Measurements from ENCODE around the gene ZFYVE28.

ZFYVE28 gene

GRCh38 chr4:2306773-2307410 is 111.6 kb downstream of the ZFYVE28 start:
- TF ChIP-seq CTCF (IDR thresholded peaks at IDR 0.05; ENCODE audit: low read length, missing control alignments), result no peak
- no peak for DNase-seq (ENCODE audit: low read depth)
- H3K4me3 ChIP-seq (replicated peaks; ENCODE audit: low read depth, low read length), result no peak overlapping the region

GRCh38 chr4:2305766-2306501 is 112.5 kb downstream of the ZFYVE28 start:
- H3K4me3 ChIP-seq (replicated peaks; ENCODE audit: low read depth, low read length), result no peak overlapping the region
- DNase-seq (ENCODE audit: low read depth), result no peak
- TF ChIP-seq CTCF (IDR thresholded peaks at IDR 0.05; ENCODE audit: low read length, missing control alignments), result no peak

- DNase-seq (ENCODE audit: low read depth), result no peak
- no peak for TF ChIP-seq CTCF (IDR thresholded peaks at IDR 0.05; ENCODE audit: low read length, missing control alignments)
- H3K4me3 ChIP-seq (replicated peaks; ENCODE audit: low read depth, low read length), result no peak overlapping the region
These were observed 113.4 kb downstream of the ZFYVE28 start for GRCh38 chr4:2304877-2305561.

GRCh38 chr4:2304321-2304876 is 114.0 kb downstream of the ZFYVE28 start:
- no peak overlapping the region for H3K4me3 ChIP-seq (replicated peaks; ENCODE audit: low read depth, low read length)
- no peak for TF ChIP-seq CTCF (IDR thresholded peaks at IDR 0.05; ENCODE audit: low read length, missing control alignments)
- no peak for DNase-seq (ENCODE audit: low read depth)

- no peak for DNase-seq (ENCODE audit: low read depth)
- H3K4me3 ChIP-seq (replicated peaks; ENCODE audit: low read depth, low read length), result no peak overlapping the region
- no peak for TF ChIP-seq CTCF (IDR thresholded peaks at IDR 0.05; ENCODE audit: low read length, missing control alignments)
These were observed 114.6 kb downstream of the ZFYVE28 start for GRCh38 chr4:2303686-2304320.

- H3K4me3 ChIP-seq (replicated peaks; ENCODE audit: low read depth, low read length), result no peak overlapping the region
- no peak for DNase-seq (ENCODE audit: low read depth)
- TF ChIP-seq CTCF (IDR thresholded peaks at IDR 0.05; ENCODE audit: low read length, missing control alignments), result no peak
These were observed 115.2 kb downstream of the ZFYVE28 start for GRCh38 chr4:2303121-2303685.
